DND-41 (cell line): ENCODE data around the gene F7.

Experiments
- CTCF ChIP-seq: IDR thresholded peaks from 2 replicates; pipeline ENCODE4 v1.5.1; 2012; ENCODE audit warnings: borderline replicate concordance, low read length, moderate library complexity, mild to moderate bottlenecking; ENCODE audit not compliant: poor library complexity, severe bottlenecking; ENCODE audit errors: extremely low read depth
- EZH2 ChIP-seq: IDR thresholded peaks from 3 replicates; pipeline ENCODE4 v1.6.1; 2012; ENCODE audit warnings: borderline replicate concordance, low read depth, mild to moderate bottlenecking, moderate library complexity, low read length, inconsistent platforms; ENCODE audit not compliant: severe bottlenecking

- no peak for TF ChIP-seq CTCF
- no peak for TF ChIP-seq EZH2
These were observed 13.5 kb upstream of the F7 start for GRCh38 chr13:113091891-113092775.
